ENCODE data around the gene PHTF2.

The PHTF2 gene

GRCh38 chr7:77796109-77796508, 2.5 kb upstream of the PHTF2 start:
- no peak for DNase-seq

GRCh38 chr7:77796960-77797359, 1.6 kb upstream of the PHTF2 start:
- DNase-seq, result no peak

- DNase-seq, result no peak
Observed at GRCh38 chr7:77797734-77798393, 709 bp upstream of the PHTF2 start.

- peak; percentile 70 for DNase-seq
Observed at GRCh38 chr7:77799078-77799964, 748 bp downstream of the PHTF2 start.

- DNase-seq, result no peak
Observed at GRCh38 chr7:77800158-77800557, 1.6 kb downstream of the PHTF2 start.

- DNase-seq, result no peak
Observed at GRCh38 chr7:77800730-77801129, 2.2 kb downstream of the PHTF2 start.

- DNase-seq, result peak; percentile 48
Observed at GRCh38 chr7:77802557-77803405, 4.2 kb downstream of the PHTF2 start.

- no peak for DNase-seq
Observed at GRCh38 chr7:77806425-77806824, 7.9 kb downstream of the PHTF2 start.

- DNase-seq, result no peak
Observed at GRCh38 chr7:77808517-77808916, 9.9 kb downstream of the PHTF2 start.

- no peak for DNase-seq
Observed at GRCh38 chr7:77811516-77812289, 13.1 kb downstream of the PHTF2 start.

GRCh38 chr7:77812290-77812685, 13.7 kb downstream of the PHTF2 start:
- DNase-seq, result no peak

- DNase-seq, result no peak
Observed at GRCh38 chr7:77813180-77813579, 14.6 kb downstream of the PHTF2 start.

- no peak for DNase-seq
Observed at GRCh38 chr7:77819021-77819420, 20.4 kb downstream of the PHTF2 start.

- no peak for DNase-seq
Observed at GRCh38 chr7:77820967-77821366, 22.4 kb downstream of the PHTF2 start.

- peak; percentile 67 for DNase-seq
Observed at GRCh38 chr7:77822269-77822668, 23.7 kb downstream of the PHTF2 start.

GRCh38 chr7:77823787-77824186, 25.2 kb downstream of the PHTF2 start:
- DNase-seq, result no peak

- DNase-seq, result no peak
Observed at GRCh38 chr7:77824636-77825035, 26.1 kb downstream of the PHTF2 start.

GRCh38 chr7:77825131-77825530, 26.6 kb downstream of the PHTF2 start:
- DNase-seq, result no peak

- no peak for DNase-seq
Observed at GRCh38 chr7:77826300-77826699, 27.7 kb downstream of the PHTF2 start.

GRCh38 chr7:77827999-77828398, 29.4 kb downstream of the PHTF2 start:
- no peak for DNase-seq

GRCh38 chr7:77830649-77831355, 32.2 kb downstream of the PHTF2 start:
- DNase-seq, result no peak

GRCh38 chr7:77831481-77831880, 32.9 kb downstream of the PHTF2 start:
- no peak for DNase-seq

All from RPMI8226 (cell line).